Measurements from ENCODE around the gene CTR9.

DNA sequence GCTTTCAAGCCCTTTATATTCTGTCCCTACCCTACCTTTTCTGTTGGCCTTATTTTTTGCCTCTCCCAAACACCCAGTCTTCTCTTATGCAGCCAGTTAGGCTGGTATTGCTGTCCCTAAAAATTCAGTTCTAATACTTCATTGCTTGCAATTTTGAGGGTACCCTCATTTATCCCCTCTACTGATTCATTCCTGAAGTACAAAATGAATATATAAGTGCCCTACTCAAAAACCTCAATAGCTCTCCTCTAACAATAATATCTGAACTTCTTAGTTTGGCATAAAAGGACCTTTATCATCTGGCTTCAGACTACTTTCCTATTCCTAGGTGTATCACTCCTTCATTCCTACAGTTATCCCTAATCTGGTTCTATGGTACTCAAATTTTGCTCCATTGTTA is 62.9 kb downstream of the CTR9 start:
- no peak for TF ChIP-seq CTCF (IDR thresholded peaks at IDR 0.05; ENCODE audit: low read depth, low read length)
- no peak for TF ChIP-seq EZH2phosphoT487 (IDR thresholded peaks at IDR 0.05; ENCODE audit: low read depth)

All from OCI-LY3 (cell line).